Duodenal mucosa (tissue), 2 donors: ENCODE data around the gene IGFALS.
"Not testable (repeated sequence)": the region's sequence is repeated elsewhere in the genome, so short reads cannot be mapped to it uniquely, and the experiment has no call there.

Source experiments
- H3K27ac ChIP-seq: one replicate; pipeline ENCODE4 v1.7.0; 2013; ENCODE audit warnings: low read depth, low read length
- H3K27me3 ChIP-seq, 2 donors: one replicate each; pipeline ENCODE4 v1.7.0; 2013; ENCODE audit warnings: low read length in 2 of 2, control low read depth in 1 of 2; ENCODE audit not compliant: insufficient read depth in 2 of 2, control insufficient read depth in 1 of 2
- H3K36me3 ChIP-seq, 2 donors: one replicate each; pipeline ENCODE4 v1.7.0; 2013; ENCODE audit warnings: low read length in 2 of 2, control low read depth in 1 of 2; ENCODE audit not compliant: insufficient read depth in 2 of 2, control insufficient read depth in 1 of 2
- H3K4me1 ChIP-seq, 2 donors: one replicate each; pipeline ENCODE4 v1.7.0; 2013; ENCODE audit warnings: low read length in 2 of 2, control low read depth in 1 of 2; ENCODE audit not compliant: insufficient read depth in 2 of 2, control insufficient read depth in 1 of 2
- H3K4me3 ChIP-seq, 2 donors: one replicate each; pipeline ENCODE4 v1.7.0; 2013; ENCODE audit warnings: low read length in 2 of 2, low read depth in 1 of 2
- H3K9ac ChIP-seq, 2 donors: one replicate each; pipeline ENCODE4 v1.7.0; 2013; ENCODE audit warnings: low read length in 2 of 2, low read depth in 1 of 2
- H3K9me3 ChIP-seq, 2 donors: one replicate each; pipeline ENCODE4 v1.7.0; 2013; ENCODE audit warnings: low read length in 2 of 2, control low read depth in 1 of 2; ENCODE audit not compliant: control insufficient read depth in 1 of 2

The IGFALS gene

DNA sequence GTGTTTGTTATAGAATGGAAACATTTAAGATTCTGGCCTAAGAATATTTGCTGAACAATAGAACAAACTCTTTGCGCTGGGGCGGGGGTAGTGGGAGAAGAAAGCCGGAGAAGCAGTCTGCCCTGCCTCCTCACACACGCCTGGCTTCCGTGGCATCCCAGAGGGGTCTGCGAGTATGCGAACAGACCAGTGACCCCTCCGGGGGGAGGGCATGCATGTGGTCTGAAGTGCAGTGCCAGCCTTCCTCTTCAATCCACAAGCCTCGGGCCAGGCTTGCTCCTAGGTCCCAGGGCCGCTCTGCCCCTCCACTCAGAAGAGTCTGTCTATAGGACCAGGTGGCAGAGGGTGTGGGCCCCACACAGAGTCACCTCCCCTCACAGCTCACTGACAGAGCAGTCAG is 14.1 kb upstream of the IGFALS start:
- Histone ChIP-seq H3K36me3 (peaks cover 10 to 31% of the 10 kb centered on the region in 2 donors), H3K27me3 (no peaks in the 10 kb centered on the region), H3K9me3 (no peaks in the 10 kb centered on the region), H3K9ac (no peak overlapping the region), H3K4me1 (peaks cover 0 to under 1% of the 10 kb centered on the region in 2 donors), H3K4me3 (no peak overlapping the region), H3K27ac (no peak overlapping the region)

DNA sequence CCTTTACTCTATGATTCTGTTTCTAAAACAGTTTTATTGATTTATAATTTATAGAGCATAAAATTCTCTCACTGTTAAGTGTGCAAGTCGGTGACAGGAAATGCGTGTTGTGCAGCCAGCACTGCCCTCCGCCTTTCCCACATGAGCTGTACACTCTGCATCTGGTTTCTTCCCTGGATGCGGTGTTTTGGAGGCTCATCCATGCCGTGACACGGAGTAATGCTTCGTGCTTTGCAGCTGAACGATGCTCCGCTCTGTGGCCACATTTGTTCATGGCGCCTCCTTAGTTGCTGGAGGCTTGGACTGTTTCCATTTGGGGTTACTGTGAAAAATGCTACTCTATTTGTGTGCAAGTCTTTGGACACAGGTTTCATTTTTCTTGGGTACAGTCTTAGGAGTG is 7.2 kb upstream of the IGFALS start:
- Histone ChIP-seq H3K4me3 (no peak overlapping the region), H3K9ac (no peak overlapping the region), H3K27me3 (no peaks in the 10 kb centered on the region), H3K36me3 (peaks cover 0 to 5% of the 10 kb centered on the region in 2 donors), H3K4me1 (no peaks in the 10 kb centered on the region), H3K9me3 (no peaks in the 10 kb centered on the region), H3K27ac (no peak overlapping the region)

GRCh38 chr16:1799263-1799662 is 5.8 kb upstream of the IGFALS start:
- H3K36me3 ChIP-seq, H3K9ac ChIP-seq, H3K27me3 ChIP-seq, H3K4me3 ChIP-seq, H3K4me1 ChIP-seq, H3K27ac ChIP-seq, H3K9me3 ChIP-seq: not testable (repeated sequence)

DNA sequence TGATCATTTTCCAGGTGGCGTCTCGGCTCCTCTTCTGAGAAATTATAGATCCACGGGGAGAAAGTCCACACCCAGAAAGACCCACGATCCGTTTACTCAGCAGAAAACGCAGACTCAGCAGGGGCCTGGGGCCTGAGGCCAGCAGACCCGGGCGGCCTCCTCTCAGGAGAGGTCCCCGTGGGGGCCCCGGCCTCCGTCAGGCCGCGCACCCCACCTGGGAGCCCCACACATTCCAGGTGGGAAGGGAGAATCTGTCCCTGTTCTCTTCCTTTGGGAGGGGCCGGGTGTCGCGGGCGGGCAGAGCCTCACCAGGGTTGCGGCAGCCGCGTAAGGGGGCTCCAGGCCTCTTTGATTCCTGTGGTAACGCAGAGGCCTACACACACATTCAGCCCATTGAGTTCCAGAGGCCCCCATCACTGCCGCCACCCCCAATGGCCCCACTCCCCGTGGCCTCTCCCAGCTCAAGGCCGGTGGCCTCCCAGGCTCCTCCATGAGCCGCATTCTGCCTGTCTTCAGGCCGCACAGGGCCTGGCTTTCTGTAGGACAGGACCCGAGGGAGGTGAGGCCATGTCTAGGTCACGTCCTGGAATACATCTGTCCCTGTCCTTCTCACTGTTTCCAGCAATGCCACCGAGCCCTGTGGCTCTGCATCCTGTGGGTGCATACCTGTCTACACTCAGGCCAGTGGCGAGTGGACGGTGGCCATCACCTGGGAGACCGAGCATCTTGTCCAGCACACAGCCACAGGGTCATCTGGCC is 1.6 kb upstream of the IGFALS start:
- no peak overlapping the region for H3K4me3 ChIP-seq
- no peak overlapping the region for H3K9ac ChIP-seq
- H3K27ac ChIP-seq, result no peak overlapping the region
- H3K36me3 ChIP-seq, result no peaks in the 10 kb centered on the region
- H3K27me3 ChIP-seq, result no peaks in the 10 kb centered on the region
- no peaks in the 10 kb centered on the region for H3K4me1 ChIP-seq
- H3K9me3 ChIP-seq, result no peaks in the 10 kb centered on the region

GRCh38 chr16:1794221-1794871 is 841 bp upstream of the IGFALS start:
- H3K9ac ChIP-seq, result no peak overlapping the region
- H3K4me1 ChIP-seq, result no peaks in the 10 kb centered on the region
- no peaks in the 10 kb centered on the region for H3K9me3 ChIP-seq
- peaks cover 0 to 4% of the 10 kb centered on the region in 2 donors for H3K36me3 ChIP-seq
- no peak overlapping the region for H3K4me3 ChIP-seq
- no peaks in the 10 kb centered on the region for H3K27me3 ChIP-seq
- no peak overlapping the region for H3K27ac ChIP-seq

DNA sequence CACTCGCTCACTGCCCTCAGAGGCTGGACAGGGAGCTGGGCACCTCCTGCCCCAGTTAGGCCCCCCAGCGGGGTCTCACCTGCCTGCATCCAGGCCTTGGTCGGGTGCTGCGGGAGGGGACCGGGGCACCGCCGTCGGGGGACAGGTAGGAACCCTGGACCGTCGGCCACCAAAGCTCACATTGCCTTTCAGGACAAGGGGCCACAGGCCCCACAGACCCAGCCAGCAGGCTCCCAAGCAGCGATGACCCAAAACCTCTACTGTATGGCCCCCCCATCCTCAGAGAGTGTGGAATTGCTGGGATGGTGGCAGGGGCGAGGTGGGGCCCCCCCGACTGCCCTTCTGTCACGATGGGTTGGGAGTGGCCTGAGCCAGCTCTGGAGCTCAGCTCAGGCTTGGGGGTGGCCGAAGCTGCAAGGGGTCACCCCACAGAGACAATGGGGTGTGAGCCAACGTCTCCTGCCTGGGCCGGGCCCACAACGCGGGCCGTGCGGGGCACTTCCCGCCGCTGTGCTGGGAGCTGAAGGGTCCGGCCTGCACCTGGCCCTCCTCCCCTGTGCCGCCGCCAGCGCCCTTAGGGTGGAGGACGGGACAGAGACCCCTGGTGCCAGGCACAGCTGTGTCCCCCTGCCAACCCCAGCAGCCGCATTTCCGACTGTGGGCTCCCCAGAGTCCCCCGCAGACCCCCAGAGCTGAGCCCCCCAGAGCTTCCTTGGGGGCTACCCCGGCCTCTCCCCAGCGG is 498 bp downstream of the IGFALS start:
- no peak overlapping the region for H3K9ac ChIP-seq
- no peaks in the 10 kb centered on the region for H3K4me1 ChIP-seq
- no peak overlapping the region for H3K27ac ChIP-seq
- H3K9me3 ChIP-seq, result no peaks in the 10 kb centered on the region
- no peak overlapping the region for H3K4me3 ChIP-seq
- H3K27me3 ChIP-seq, result no peaks in the 10 kb centered on the region
- H3K36me3 ChIP-seq, result peaks cover 0 to 14% of the 10 kb centered on the region in 2 donors

DNA sequence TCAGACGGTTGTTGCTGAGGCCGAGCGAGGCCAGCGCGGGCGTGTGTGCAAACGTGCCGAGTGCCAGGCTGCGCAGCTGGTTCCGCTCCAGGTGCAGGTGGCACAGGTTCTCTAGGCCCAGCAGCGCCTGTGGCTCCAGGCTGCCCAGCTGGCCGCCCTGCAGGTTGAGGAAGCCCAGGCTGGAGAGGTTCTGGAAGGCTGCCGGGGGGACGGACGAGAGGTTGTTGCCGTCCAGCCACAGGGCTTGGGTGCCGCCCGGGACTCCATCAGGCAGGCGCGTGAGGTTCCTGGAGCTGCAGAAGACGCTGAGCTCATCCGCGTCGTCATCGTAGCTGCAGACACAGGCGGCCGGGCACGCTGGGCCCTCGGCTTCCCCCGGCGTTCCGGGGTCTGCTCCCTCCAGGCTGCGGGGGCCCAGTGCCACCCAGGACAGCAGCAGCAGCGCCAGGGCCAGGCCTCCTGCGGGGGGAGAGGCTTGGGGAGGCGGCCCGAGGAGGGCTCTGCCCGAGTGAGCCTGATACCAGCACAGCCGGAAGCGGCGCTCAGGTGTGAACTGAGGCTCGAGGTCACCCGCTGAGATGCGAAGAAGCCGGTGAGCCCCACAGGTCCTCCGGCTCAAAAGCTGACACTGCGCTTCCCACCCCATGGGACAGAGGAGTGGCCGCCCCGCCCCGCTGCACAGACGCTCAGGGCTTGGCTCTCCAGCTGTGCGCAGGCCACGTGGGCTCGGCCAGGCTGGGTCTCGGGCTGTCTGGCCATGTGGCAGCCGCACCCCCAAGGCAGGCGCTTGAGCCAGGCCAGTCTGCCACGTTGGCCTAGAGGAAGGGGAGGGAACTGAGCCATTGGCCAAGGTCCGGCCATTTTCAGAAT is 1.3 kb downstream of the IGFALS start:
- Histone ChIP-seq H3K27ac (no peak overlapping the region), H3K9me3 (no peaks in the 10 kb centered on the region), H3K36me3 (peaks cover 0 to 22% of the 10 kb centered on the region in 2 donors), H3K9ac (no peak overlapping the region), H3K4me3 (no peak overlapping the region), H3K27me3 (no peaks in the 10 kb centered on the region), H3K4me1 (no peaks in the 10 kb centered on the region)

DNA sequence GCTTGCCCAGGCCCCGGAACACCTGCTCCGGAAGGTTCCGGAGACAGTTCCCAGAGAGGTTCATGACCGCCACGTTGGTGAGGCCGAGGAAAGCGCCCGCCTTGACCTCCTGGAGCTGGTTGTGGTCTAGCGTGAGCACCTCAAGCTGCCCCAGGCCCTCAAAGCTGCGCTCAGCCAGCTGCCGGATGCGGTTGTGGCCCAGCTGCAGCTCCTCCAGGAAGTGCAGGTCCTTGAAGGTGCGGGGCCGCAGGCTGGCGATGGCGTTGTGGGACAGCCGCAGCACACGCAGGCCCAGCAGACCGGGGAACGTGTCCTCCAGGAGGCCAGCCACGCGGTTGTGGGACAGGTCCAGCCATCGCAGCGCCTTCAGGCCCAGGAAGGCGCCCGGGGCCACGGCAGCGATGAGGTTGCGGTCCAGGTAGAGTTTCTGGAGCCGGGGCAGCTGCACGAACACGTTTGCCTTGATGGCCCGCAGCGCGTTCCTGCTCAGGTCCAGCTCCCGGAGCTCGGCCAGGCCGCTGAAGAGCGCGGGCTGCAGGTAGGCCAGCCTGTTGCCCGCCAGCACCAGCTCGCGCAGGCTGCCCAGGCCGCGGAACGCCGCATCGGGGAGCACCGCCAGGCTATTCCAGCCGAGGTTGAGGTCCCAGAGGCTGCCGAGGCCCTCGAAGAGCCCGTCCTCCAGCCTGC is 2.1 kb downstream of the IGFALS start:
- Histone ChIP-seq H3K4me3 (no peak overlapping the region), H3K9ac (no peak overlapping the region), H3K27ac (no peak overlapping the region), H3K9me3 (no peaks in the 10 kb centered on the region), H3K27me3 (no peaks in the 10 kb centered on the region), H3K4me1 (no peaks in the 10 kb centered on the region), H3K36me3 (peaks cover 0 to 30% of the 10 kb centered on the region in 2 donors)

DNA sequence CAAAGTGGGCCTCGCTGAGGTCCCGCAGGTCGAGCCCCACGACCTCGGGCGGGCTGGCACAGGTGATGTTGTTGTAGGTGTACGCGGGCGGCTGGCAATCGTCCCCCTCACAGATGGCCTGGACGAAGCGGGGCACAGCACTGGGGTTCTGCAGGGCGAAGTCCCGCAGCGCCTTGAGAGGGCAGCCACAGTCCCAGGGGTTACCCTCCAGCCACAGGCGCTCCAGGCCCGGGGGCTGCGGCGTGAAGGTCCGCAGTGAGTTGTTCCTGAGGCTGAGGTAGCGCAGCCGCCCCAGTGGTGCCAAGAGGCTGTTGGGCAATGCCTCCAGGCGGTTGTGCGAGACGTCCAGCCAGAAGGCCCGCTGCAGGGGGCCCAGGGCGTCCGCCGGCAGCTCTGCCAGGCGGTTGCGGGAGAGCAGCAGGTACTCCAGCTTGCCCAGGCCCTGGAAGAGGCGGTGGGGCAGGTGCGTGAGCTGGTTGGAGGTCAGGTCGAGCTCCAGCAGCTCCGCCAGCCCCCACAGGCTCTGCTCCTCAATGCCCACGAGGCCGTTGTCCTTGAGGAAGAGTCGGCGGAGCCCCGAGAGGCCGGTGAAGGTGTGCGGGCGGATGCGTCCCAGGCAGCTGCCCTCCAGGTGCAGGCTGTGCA is 2.8 kb downstream of the IGFALS start:
- no peaks in the 10 kb centered on the region for H3K27me3 ChIP-seq
- no peaks in the 10 kb centered on the region for H3K4me1 ChIP-seq
- H3K36me3 ChIP-seq, result peaks cover 4 to 34% of the 10 kb centered on the region in 2 donors
- H3K27ac ChIP-seq, result no peak overlapping the region
- H3K9me3 ChIP-seq, result no peaks in the 10 kb centered on the region
- H3K4me3 ChIP-seq, result no peak overlapping the region
- no peak overlapping the region for H3K9ac ChIP-seq
